Trophoblast cell (in vitro differentiated cells and primary cell): ENCODE results near the gene SNW1.
"Not testable (repeated sequence)": the region's sequence is repeated elsewhere in the genome, so short reads cannot be mapped to it uniquely, and the experiment has no call there.

Experiments
- DNase-seq, 2 donors: peaks; one replicate each; pipeline ENCODE4 v3.0.0-alpha.2; 2016
- H2AFZ ChIP-seq: 2 replicates; pipeline ENCODE4 v1.6.1; 2013; ENCODE audit warnings: low read length, moderate library complexity, mild to moderate bottlenecking; ENCODE audit not compliant: insufficient read depth, poor library complexity
- H2AK5ac ChIP-seq: 2 replicates; pipeline ENCODE4 v1.6.1; 2013; ENCODE audit warnings: mild to moderate bottlenecking, low read length
- H2BK120ac ChIP-seq: 2 replicates; pipeline ENCODE4 v1.6.1; 2013; ENCODE audit warnings: low read length, mild to moderate bottlenecking, moderate library complexity; ENCODE audit not compliant: insufficient read depth, poor library complexity
- H2BK12ac ChIP-seq: 2 replicates; pipeline ENCODE4 v1.6.1; 2013; ENCODE audit warnings: mild to moderate bottlenecking, low read length, moderate library complexity
- H2BK5ac ChIP-seq: 2 replicates; pipeline ENCODE4 v1.6.1; 2013; ENCODE audit warnings: low read length, low read depth, moderate library complexity, mild to moderate bottlenecking; ENCODE audit not compliant: poor library complexity
- H3K14ac ChIP-seq: 2 replicates; pipeline ENCODE4 v1.6.1; 2013; ENCODE audit warnings: mild to moderate bottlenecking, low read length
- H3K18ac ChIP-seq: 2 replicates; pipeline ENCODE4 v1.6.1; 2013; ENCODE audit warnings: mild to moderate bottlenecking, low read length
- H3K23ac ChIP-seq: 2 replicates; pipeline ENCODE4 v1.6.1; 2013; ENCODE audit warnings: low read length
- H3K27ac ChIP-seq: 2 replicates; pipeline ENCODE4 v1.5.1; 2013; ENCODE audit warnings: low read depth, mild to moderate bottlenecking, inconsistent platforms, low read length, moderate library complexity
- H3K27me3 ChIP-seq: 2 replicates; pipeline ENCODE4 v1.6.1; 2013; ENCODE audit warnings: inconsistent platforms, mild to moderate bottlenecking, low read length, moderate library complexity; ENCODE audit not compliant: insufficient read depth
- H3K36me3 ChIP-seq, 2 experiments: 1 replicate in 1 of 2; 2 replicates in 1 of 2; pipeline ENCODE4 v1.6.1; 2013; ENCODE audit warnings: low read length in 2 of 2, mild to moderate bottlenecking in 2 of 2, moderate library complexity in 1 of 2; ENCODE audit not compliant: insufficient read depth in 2 of 2, control insufficient read depth in 1 of 2
- H3K4ac ChIP-seq: 2 replicates; pipeline ENCODE4 v1.6.1; 2013; ENCODE audit warnings: low read depth, mild to moderate bottlenecking, low read length, moderate library complexity
- H3K4me1 ChIP-seq, 2 experiments: 1 replicate in 1 of 2; 2 replicates in 1 of 2; pipeline ENCODE4 v1.6.1; 2013; ENCODE audit warnings: low read length in 2 of 2, mild to moderate bottlenecking in 2 of 2, moderate library complexity in 1 of 2; ENCODE audit not compliant: insufficient read depth in 2 of 2, control insufficient read depth in 1 of 2
- H3K4me2 ChIP-seq: 2 replicates; pipeline ENCODE4 v1.6.1; 2013; ENCODE audit warnings: inconsistent platforms, mild to moderate bottlenecking, low read length, moderate library complexity
- H3K4me3 ChIP-seq: 2 replicates; pipeline ENCODE4 v1.5.1; 2013; ENCODE audit warnings: mild to moderate bottlenecking, low read depth, low read length, inconsistent platforms
- H3K79me1 ChIP-seq: one replicate; pipeline ENCODE4 v1.6.1; 2013; ENCODE audit warnings: low read length
- H3K79me2 ChIP-seq: 2 replicates; pipeline ENCODE4 v1.6.1; 2013; ENCODE audit warnings: low read length, mild to moderate bottlenecking; ENCODE audit not compliant: control insufficient read depth, insufficient read depth, poor library complexity
- H3K9ac ChIP-seq: 2 replicates; pipeline ENCODE4 v1.6.1; 2013; ENCODE audit warnings: mild to moderate bottlenecking, low read length
- H3K9me3 ChIP-seq: 2 replicates; pipeline ENCODE4 v1.6.1; 2013; ENCODE audit warnings: low read depth, mild to moderate bottlenecking, control low read depth, inconsistent platforms, low read length; ENCODE audit not compliant: insufficient read depth
- H4K12ac ChIP-seq: 2 replicates; pipeline ENCODE4 v1.6.1; 2013; ENCODE audit warnings: low read depth, mild to moderate bottlenecking, low read length, moderate library complexity
- H4K8ac ChIP-seq: 2 replicates; pipeline ENCODE4 v1.6.1; 2013; ENCODE audit warnings: low read depth, mild to moderate bottlenecking, low read length, moderate library complexity
- H4K91ac ChIP-seq: one replicate; pipeline ENCODE4 v1.6.1; 2013; ENCODE audit warnings: low read depth, mild to moderate bottlenecking, low read length, moderate library complexity
- WGBS: extraction: QIAGEN DNeasy Blood & Tissue Kit; methylation state at CpG from one replicate; pipeline ENCODE4 v1.1.7; 2013; ENCODE audit warnings: missing lambda C conversion rate; ENCODE audit not compliant: insufficient read length, insufficient coverage; ENCODE audit errors: extremely low coverage; 5-methylcytosine and 5-hydroxymethylcytosine counted together

The SNW1 gene

GRCh38 chr14:77752266-77752665, 8.7 kb downstream of the SNW1 start:
- H2BK12ac ChIP-seq: no peak overlapping the region
- H3K27me3 ChIP-seq: no peaks in the 10 kb centered on the region
- H2BK5ac ChIP-seq: no peak overlapping the region
- no peak overlapping the region for H3K18ac ChIP-seq
- no peak overlapping the region for H2BK120ac ChIP-seq
- no peak overlapping the region for H2AK5ac ChIP-seq
- no peak overlapping the region for H3K9ac ChIP-seq
- no peak for DNase-seq
- no peak overlapping the region for H3K4me2 ChIP-seq
- H3K79me2 ChIP-seq: no peaks in the 10 kb centered on the region
- no peak overlapping the region for H3K14ac ChIP-seq
- peaks cover 24 to 25% of the 10 kb centered on the region in 2 experiments for H3K36me3 ChIP-seq
- H3K9me3 ChIP-seq: no peaks in the 10 kb centered on the region
- H3K4ac ChIP-seq: no peak overlapping the region
- no peak overlapping the region for H3K4me3 ChIP-seq
- H4K91ac ChIP-seq: no peak overlapping the region
- WGBS: no CpG with 5 or more reads among the region's 2 CpGs
- H4K8ac ChIP-seq: no peak overlapping the region
- no peak overlapping the region for H2AFZ ChIP-seq
- H3K4me1 ChIP-seq: no peaks in the 10 kb centered on the region
- no peak overlapping the region for H4K12ac ChIP-seq
- no peak overlapping the region for H3K23ac ChIP-seq
- no peaks in the 10 kb centered on the region for H3K79me1 ChIP-seq
- H3K27ac ChIP-seq: no peak overlapping the region

GRCh38 chr14:77747425-77747824, 13.5 kb downstream of the SNW1 start:
- not testable (repeated sequence) for H3K4me3 ChIP-seq, H3K23ac ChIP-seq, H4K8ac ChIP-seq, H4K12ac ChIP-seq, H2BK12ac ChIP-seq, DNase-seq, H3K18ac ChIP-seq, H3K14ac ChIP-seq, H3K4ac ChIP-seq, H3K9ac ChIP-seq, H3K4me1 ChIP-seq, H2BK120ac ChIP-seq, H2BK5ac ChIP-seq, H2AK5ac ChIP-seq, H3K27ac ChIP-seq, H3K79me1 ChIP-seq, H2AFZ ChIP-seq, H3K9me3 ChIP-seq, H3K27me3 ChIP-seq, H3K79me2 ChIP-seq, H3K4me2 ChIP-seq, H4K91ac ChIP-seq
- peaks cover 22 to 30% of the 10 kb centered on the region in 2 experiments for H3K36me3 ChIP-seq
- no CpG with 5 or more reads among the region's 33 CpGs for WGBS

GRCh38 chr14:77746064-77746702, 14.8 kb downstream of the SNW1 start:
- Histone ChIP-seq H3K9ac (no peak overlapping the region), H3K4me2 (no peak overlapping the region)

GRCh38 chr14:77741438-77741837, 19.5 kb downstream of the SNW1 start:
- H3K4me1 ChIP-seq: no peaks in the 10 kb centered on the region
- no peak overlapping the region for H3K14ac ChIP-seq
- H3K18ac ChIP-seq: no peak overlapping the region
- no peak overlapping the region for H3K27ac ChIP-seq
- no peak overlapping the region for H2BK120ac ChIP-seq
- H2BK12ac ChIP-seq: no peak overlapping the region
- H3K79me2 ChIP-seq: no peaks in the 10 kb centered on the region
- H3K4me3 ChIP-seq: no peak overlapping the region
- no peak overlapping the region for H3K4ac ChIP-seq
- no peak overlapping the region for H4K8ac ChIP-seq
- H4K91ac ChIP-seq: no peak overlapping the region
- no CpG with 5 or more reads among the region's 2 CpGs for WGBS
- H2AK5ac ChIP-seq: no peak overlapping the region
- no peaks in the 10 kb centered on the region for H3K9me3 ChIP-seq
- peaks cover 23 to 25% of the 10 kb centered on the region in 2 experiments for H3K36me3 ChIP-seq
- H2AFZ ChIP-seq: no peak overlapping the region
- no peak overlapping the region for H3K9ac ChIP-seq
- H3K79me1 ChIP-seq: no peaks in the 10 kb centered on the region
- H4K12ac ChIP-seq: no peak overlapping the region
- H2BK5ac ChIP-seq: no peak overlapping the region
- H3K27me3 ChIP-seq: no peaks in the 10 kb centered on the region
- H3K4me2 ChIP-seq: no peak overlapping the region
- H3K23ac ChIP-seq: no peak overlapping the region
- no peak for DNase-seq

More at GRCh38 chr14:77746064-77746702, 14.8 kb downstream of the SNW1 start:
- Histone ChIP-seq H4K8ac (no peak overlapping the region), H3K14ac (no peak overlapping the region), H3K27ac (no peak overlapping the region), H3K23ac (no peak overlapping the region), H3K79me2 (no peaks in the 10 kb centered on the region), H3K4ac (no peak overlapping the region), H3K4me3 (no peak overlapping the region), H3K36me3 (peaks cover 22 to 28% of the 10 kb centered on the region in 2 experiments), H2BK120ac (no peak overlapping the region), H4K12ac (no peak overlapping the region), H3K27me3 (no peaks in the 10 kb centered on the region), H2AK5ac (no peak overlapping the region), H3K9me3 (no peaks in the 10 kb centered on the region), H2BK5ac (no peak overlapping the region), H3K18ac (no peak overlapping the region), H2AFZ (no peak overlapping the region), H3K79me1 (no peaks in the 10 kb centered on the region), H3K4me1 (no peaks in the 10 kb centered on the region), H2BK12ac (no peak overlapping the region), H4K91ac (no peak overlapping the region)
- DNase-seq: no peak
- no CpG with 5 or more reads among the region's 4 CpGs for WGBS
